ENCODE results near the gene DPYSL5.
"Not testable (repeated sequence)": the region's sequence is repeated elsewhere in the genome, so short reads cannot be mapped to it uniquely, and the experiment has no call there.

DPYSL5 gene

GRCh38 chr2:26874514-26874913 lies 26.6 kb downstream of the DPYSL5 start:
- no peak for DNase-seq

GRCh38 chr2:26875065-26875634 lies 27.2 kb downstream of the DPYSL5 start:
- peak in 3 of 56 donors; percentile 21 to 56 (median 24) for DNase-seq

- no peak for DNase-seq
Observed at GRCh38 chr2:26875808-26876207, 27.9 kb downstream of the DPYSL5 start.

- no peak for DNase-seq
Observed at GRCh38 chr2:26876260-26876659, 28.3 kb downstream of the DPYSL5 start.

- no peak for DNase-seq
Observed at GRCh38 chr2:26877276-26877675, 29.3 kb downstream of the DPYSL5 start.

- DNase-seq, result no peak
Observed at GRCh38 chr2:26880161-26880560, 32.2 kb downstream of the DPYSL5 start.

GRCh38 chr2:26880910-26881435 lies 33.0 kb downstream of the DPYSL5 start:
- no peak for DNase-seq

GRCh38 chr2:26882220-26882619 lies 34.3 kb downstream of the DPYSL5 start:
- not testable (repeated sequence) for DNase-seq

GRCh38 chr2:26883956-26884355 lies 36.0 kb downstream of the DPYSL5 start:
- DNase-seq, result no peak

- no peak for DNase-seq
Observed at GRCh38 chr2:26884486-26884885, 36.6 kb downstream of the DPYSL5 start.

GRCh38 chr2:26885651-26886329 lies 37.9 kb downstream of the DPYSL5 start:
- DNase-seq, result no peak

GRCh38 chr2:26886736-26887135 lies 38.8 kb downstream of the DPYSL5 start:
- no peak for DNase-seq

- DNase-seq, result peak in 2 of 56 donors; percentile 29 to 36
Observed at GRCh38 chr2:26887151-26887550, 39.2 kb downstream of the DPYSL5 start.

- DNase-seq, result no peak
Observed at GRCh38 chr2:26889796-26890195, 41.9 kb downstream of the DPYSL5 start.

GRCh38 chr2:26890341-26891000 lies 42.5 kb downstream of the DPYSL5 start:
- DNase-seq, result no peak

GRCh38 chr2:26892133-26892532 lies 44.2 kb downstream of the DPYSL5 start:
- no peak for DNase-seq

- DNase-seq, result no peak
Observed at GRCh38 chr2:26892922-26893524, 45.1 kb downstream of the DPYSL5 start.

GRCh38 chr2:26894136-26894535 lies 46.2 kb downstream of the DPYSL5 start:
- DNase-seq, result no peak

GRCh38 chr2:26897807-26898479 lies 50.0 kb downstream of the DPYSL5 start:
- DNase-seq, result no peak

GRCh38 chr2:26898480-26899078 lies 50.6 kb downstream of the DPYSL5 start:
- no peak for DNase-seq

GRCh38 chr2:26899500-26900164 lies 51.7 kb downstream of the DPYSL5 start:
- DNase-seq, result no peak

All from amygdala (tissue), 56 donors.